Epidermal melanocyte (primary cell): ENCODE data around the gene ME3.
A peak's percentile ranks its signal among the peaks of the same experiment; 100 is the strongest.

Experiments used
- DNase-seq: peaks from one replicate; pipeline ENCODE4 v3.0.0; 2011; ENCODE audit warnings: low spot score; ENCODE audit not compliant: insufficient read length

Gene ME3

DNA sequence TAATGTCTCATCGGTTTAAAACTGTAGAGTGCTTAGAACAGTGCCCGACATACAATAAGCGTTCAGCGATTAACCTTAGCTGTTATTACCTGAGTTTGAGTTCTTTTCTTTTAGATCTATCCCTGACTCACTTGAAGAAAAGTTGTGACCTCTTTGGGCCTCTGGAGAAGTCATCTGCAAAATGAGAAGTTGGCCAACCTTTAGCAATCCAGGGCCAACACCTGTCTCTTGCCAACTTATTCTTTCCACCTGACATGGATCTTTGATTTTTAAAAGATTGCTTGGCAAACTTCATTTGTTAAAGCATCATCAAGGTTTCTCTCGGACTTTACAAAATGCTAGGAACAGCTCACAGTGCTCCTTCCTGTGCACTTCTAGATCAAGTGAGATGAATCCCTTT is 208.5 kb downstream of the ME3 start:
- DNase-seq, result no peak

- DNase-seq, result no peak
These were observed 209.3 kb downstream of the ME3 start for GRCh38 chr11:86463120-86463519.

DNA sequence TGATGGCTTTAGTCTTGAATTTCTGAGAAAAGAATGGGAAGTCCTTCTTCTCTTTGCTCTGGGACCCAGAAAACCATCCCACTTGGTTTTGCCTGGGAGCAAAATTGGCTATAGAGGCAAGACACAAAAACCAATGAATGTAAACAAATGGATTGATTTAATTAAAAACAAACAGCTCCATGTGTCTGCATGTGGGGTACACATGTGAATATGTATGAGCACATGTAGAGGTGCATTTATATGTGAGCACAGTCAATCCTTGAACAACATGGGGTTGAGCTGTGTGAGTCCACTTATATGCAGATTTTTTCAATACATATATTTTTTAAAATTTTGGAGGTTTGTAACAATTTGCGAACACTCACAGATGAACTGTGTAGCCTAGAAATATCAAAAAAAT is 210.5 kb downstream of the ME3 start:
- DNase-seq, result no peak

- no peak for DNase-seq
These were observed 211.7 kb downstream of the ME3 start for GRCh38 chr11:86460461-86461385.

DNA sequence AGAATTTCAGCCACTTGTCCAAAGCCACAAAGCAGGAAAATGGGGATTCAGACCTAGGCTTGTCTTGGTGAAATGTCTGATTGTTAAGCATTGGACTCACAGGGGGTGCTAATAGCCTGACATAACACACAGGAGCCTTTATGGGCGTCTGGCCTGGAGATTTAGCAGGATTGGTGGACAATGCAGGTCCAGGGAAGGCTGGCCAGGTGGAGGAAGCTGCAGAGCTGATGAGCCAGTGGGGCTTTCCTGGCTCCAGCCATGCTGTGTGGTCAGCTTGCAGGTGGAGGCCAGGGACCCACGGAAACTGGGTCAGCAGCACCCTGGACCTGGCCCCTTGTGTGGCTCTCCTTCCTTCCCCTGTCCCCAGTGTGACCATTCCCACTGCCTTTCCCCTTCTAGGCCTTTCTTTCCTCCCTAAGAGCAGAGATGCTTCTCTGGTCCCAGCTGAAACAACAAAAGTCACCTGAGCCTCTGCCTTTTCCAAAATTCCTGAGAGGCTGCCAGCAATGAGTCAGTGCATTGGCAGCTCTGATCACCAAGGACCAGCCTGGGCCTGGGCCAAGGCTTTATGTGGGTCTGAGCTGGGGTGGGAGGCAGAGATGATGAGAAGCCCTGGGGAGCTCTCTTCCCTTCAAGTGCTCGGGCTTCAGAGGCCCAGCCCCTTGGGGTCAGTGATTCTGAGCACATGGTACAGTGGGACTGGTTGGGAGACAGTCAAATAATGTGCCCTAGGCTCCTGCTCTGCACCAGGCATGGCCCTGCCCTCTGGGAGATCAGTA is 212.5 kb downstream of the ME3 start:
- DNase-seq, result no peak

GRCh38 chr11:86459002-86459385 is 213.4 kb downstream of the ME3 start:
- no peak for DNase-seq

- no peak for DNase-seq
These were observed 214.0 kb downstream of the ME3 start for GRCh38 chr11:86458294-86459001.

DNA sequence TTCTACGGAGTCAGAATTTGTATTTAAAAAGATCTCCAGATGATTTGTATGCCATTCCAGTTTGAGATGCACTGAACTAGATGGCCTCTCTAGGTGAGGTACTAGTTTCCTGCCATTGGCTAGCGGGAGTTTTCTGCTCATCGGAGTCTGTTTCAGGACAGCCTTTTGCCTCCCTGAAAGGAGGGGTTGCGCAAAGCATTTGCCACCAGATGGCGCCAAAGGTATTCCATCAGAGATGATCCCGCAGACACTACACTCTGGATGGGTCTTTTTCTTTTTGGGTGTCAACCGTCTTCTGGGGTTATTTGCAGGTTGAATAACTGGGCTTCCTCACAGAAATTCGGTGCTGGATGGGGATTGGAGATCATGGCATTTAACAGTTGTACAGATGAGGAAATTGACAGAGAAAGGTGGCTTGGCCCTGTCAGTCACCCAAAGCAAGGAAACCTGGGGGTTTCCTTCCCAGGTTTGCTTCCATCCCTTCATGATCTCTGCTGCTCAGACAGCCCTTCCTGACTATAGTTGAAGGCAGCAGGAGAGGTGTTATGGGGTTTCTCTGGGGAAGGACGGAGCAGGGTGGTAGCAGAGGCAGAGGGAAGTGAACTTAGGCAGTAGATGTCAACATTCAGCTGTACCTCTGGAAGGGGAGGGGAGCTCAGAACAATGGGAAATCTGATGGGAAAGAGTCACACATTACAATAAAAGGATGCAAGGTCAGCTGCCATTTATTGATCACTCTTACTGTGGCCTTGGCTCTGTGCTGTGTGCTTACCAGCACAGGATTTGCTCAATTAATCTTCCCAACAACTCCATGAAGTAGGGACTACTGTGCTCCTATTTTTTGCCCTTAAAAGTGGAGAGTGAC is 216.1 kb downstream of the ME3 start:
- DNase-seq, result peak; percentile 76

DNA sequence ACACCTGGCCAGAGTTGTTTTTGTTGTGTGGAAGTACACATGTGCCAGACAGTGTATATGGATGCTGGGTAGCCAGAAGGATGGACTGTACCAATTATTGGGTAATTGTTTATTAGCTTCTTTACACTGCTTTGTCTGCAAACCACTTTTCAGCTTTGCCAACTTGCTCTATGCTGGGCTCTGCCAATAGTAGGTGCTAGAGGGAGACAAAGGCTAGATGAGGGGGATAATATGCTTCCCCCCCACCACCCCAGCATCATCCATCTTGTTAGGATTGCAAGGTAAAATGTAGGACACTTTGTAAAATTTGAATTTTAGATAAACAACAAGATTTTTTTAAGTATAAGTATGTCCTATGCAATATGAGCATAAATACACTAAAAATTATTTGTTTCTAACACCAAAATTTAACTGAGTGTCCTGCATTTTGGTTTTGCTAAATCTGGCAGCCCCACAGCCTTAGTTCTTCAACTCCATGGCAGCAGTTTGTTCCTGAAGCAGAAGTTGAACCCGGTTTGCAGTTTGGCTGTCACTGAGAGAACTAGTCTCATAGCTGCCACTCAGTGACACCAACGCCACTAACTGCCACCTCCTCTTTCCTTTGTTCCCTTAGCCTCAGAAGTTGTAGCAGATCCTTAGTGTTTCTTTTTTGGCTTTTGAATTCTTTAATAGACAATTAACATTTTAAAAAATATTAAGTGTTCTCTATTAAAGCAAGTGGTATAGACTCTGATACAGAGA is 219.0 kb downstream of the ME3 start:
- no peak for DNase-seq

- DNase-seq, result no peak
These were observed 222.3 kb downstream of the ME3 start for GRCh38 chr11:86449993-86450629.

GRCh38 chr11:86447763-86448480 is 224.5 kb downstream of the ME3 start:
- DNase-seq, result no peak

DNA sequence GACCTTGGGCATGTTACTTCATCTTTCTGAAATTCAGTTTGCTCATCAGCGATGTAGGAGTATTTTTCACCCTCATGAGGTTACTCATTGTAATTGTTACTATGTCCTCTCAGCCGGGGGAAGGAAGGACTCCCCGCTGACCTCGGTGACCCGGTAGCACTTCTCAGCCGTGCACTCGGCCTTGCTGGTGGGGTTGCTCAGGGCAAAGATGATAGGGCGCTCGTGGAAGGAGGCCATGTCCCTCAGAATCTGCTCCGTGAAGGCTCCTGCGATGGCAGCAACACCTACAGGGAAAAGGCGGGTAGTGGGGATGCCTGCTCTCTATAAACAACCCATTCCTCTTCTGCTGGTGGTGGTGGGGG is 225.5 kb downstream of the ME3 start:
- DNase-seq, result no peak

GRCh38 chr11:86446163-86446923 is 226.1 kb downstream of the ME3 start:
- DNase-seq, result no peak

DNA sequence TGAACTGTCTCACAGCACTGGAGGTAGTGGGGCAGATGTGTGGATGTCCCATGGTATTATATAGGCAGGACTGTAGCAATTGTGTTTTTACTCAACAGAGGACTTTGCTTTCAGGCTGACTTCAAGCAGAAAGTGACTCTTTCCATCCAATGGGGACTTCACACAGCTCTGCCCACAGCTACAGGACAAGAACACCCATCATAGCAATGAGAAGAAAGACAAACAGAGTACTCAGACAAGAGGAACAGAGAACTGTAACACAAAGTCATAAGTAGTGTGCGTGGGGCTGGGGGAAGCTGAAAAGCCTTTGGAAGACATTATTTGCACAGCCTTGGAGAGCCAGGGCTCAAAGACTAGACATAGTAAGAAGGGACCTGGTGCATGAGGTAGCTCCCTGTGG is 227.4 kb downstream of the ME3 start:
- DNase-seq, result no peak

- DNase-seq, result no peak
These were observed 229.0 kb downstream of the ME3 start for GRCh38 chr11:86443415-86443814.

- DNase-seq, result no peak
These were observed 229.6 kb downstream of the ME3 start for GRCh38 chr11:86442827-86443226.

- DNase-seq, result no peak
These were observed 230.0 kb downstream of the ME3 start for GRCh38 chr11:86442420-86442819.

GRCh38 chr11:86440843-86441242 is 231.6 kb downstream of the ME3 start:
- DNase-seq, result no peak
